HG02938 (cell line): ENCODE measurements around the gene TSN.
"Not testable (repeated sequence)": the region's sequence is repeated elsewhere in the genome, so short reads cannot be mapped to it uniquely, and the experiment has no call there.

Source experiments
- ATAC-seq: cut with Tn5 transposase; IDR thresholded peaks from one replicate; pipeline ENCODE4 v1.9.1; 2021; ENCODE audit warnings: mild to moderate bottlenecking, moderate library complexity; ENCODE audit not compliant: unreplicated experiment

TSN gene

GRCh38 chr2:121755237-121756111, at the start of gene TSN:
Gene TSN, plus strand, starts transcription at chr2:121755651. Its CDS starts 129 bp downstream, at chr2:121755780.
- peak; percentile 99 for ATAC-seq

- no peak for ATAC-seq
These were observed 49.5 kb upstream of the TSN start for GRCh38 chr2:121705958-121706357.

- ATAC-seq = no peak
These were observed 48.0 kb upstream of the TSN start for GRCh38 chr2:121707344-121707919.

- no peak for ATAC-seq
These were observed 47.5 kb upstream of the TSN start for GRCh38 chr2:121707920-121708361.

GRCh38 chr2:121709776-121710469, 45.5 kb upstream of the TSN start:
- ATAC-seq = no peak

- no peak for ATAC-seq
These were observed 44.8 kb upstream of the TSN start for GRCh38 chr2:121710470-121711170.

GRCh38 chr2:121711481-121711880, 44.0 kb upstream of the TSN start:
- not testable (repeated sequence) for ATAC-seq

GRCh38 chr2:121716126-121716525, 39.3 kb upstream of the TSN start:
- ATAC-seq = no peak

- no peak for ATAC-seq
These were observed 37.9 kb upstream of the TSN start for GRCh38 chr2:121717529-121717928.

- no peak for ATAC-seq
These were observed 33.5 kb upstream of the TSN start for GRCh38 chr2:121721926-121722325.

- ATAC-seq = no peak
These were observed 33.0 kb upstream of the TSN start for GRCh38 chr2:121722479-121722878.

GRCh38 chr2:121723316-121723715, 32.1 kb upstream of the TSN start:
- no peak for ATAC-seq

- no peak for ATAC-seq
These were observed 28.1 kb upstream of the TSN start for GRCh38 chr2:121727332-121727731.

GRCh38 chr2:121727950-121728349, 27.5 kb upstream of the TSN start:
- no peak for ATAC-seq

- ATAC-seq = no peak
These were observed 24.1 kb upstream of the TSN start for GRCh38 chr2:121731366-121731765.

- not testable (repeated sequence) for ATAC-seq
These were observed 20.9 kb upstream of the TSN start for GRCh38 chr2:121734544-121734943.

GRCh38 chr2:121735518-121736074, 19.9 kb upstream of the TSN start:
- no peak for ATAC-seq

GRCh38 chr2:121736140-121736461, 19.4 kb upstream of the TSN start:
- no peak for ATAC-seq

GRCh38 chr2:121736462-121737336, 18.8 kb upstream of the TSN start, which contains the start of gene NIFK:
Gene NIFK, minus strand, starts transcription at chr2:121736875. Its CDS starts 25 bp downstream, at chr2:121736850.
- peak; percentile 89 for ATAC-seq

- no peak for ATAC-seq
These were observed 14.5 kb upstream of the TSN start for GRCh38 chr2:121740973-121741372.
